HFF-Myc (cell line): ENCODE results near the gene PNPLA7.

Source experiments
- DNase-seq: peaks from one replicate; pipeline ENCODE4 v3.0.0-alpha.2; 2011; ENCODE audit warnings: low read depth; ENCODE audit errors: extremely low read depth
- H3K4me3 ChIP-seq: replicated peaks from 2 replicates; pipeline ENCODE4 v1.5.1; 2011; ENCODE audit warnings: low read depth, mild to moderate bottlenecking, control low read depth, low read length
- TF ChIP-seq, protein P1 (sequence below): IDR thresholded peaks from 2 replicates; pipeline ENCODE4 v1.5.1; 2012; ENCODE audit warnings: mild to moderate bottlenecking, low read depth, low read length, control low read depth; ENCODE audit errors: missing control alignments

Gene PNPLA7

DNA sequence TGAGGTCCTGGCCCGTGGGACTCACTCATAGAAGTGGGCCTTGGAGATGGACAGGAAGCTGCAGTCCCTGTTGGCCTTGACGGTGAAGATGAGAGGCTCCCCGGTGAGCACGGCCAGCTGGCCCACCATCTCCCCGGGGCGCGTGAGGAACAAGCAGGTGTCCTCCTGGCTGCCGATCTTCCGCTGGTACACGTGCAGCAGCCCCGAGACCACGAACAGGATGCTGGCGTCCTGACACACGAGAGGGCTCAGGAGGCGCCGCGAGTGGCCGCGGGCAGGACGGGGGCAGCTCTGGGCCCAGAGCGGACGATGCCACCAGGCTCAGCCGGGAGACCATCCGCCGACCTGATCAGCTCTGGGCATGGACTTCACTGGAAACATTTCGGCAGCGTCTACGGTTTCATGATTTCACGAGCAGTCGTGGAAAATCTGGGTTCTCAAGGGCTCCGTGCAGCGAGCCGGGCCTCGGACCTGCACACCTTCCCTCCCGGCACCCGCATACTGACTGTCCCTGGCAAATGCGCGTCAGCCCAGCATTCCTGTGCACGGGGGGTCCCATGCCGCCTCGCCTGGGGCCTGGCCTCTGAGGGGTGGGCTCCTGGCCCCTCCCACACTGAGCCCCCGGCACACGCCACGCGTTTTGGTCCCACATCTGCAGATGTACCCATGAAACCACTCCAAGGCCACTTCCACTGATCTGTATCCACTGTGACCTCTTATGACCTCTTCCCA, 49.4 kb downstream of the PNPLA7 start:
- no peak overlapping the region for H3K4me3 ChIP-seq
- TF ChIP-seq, protein P1, sequence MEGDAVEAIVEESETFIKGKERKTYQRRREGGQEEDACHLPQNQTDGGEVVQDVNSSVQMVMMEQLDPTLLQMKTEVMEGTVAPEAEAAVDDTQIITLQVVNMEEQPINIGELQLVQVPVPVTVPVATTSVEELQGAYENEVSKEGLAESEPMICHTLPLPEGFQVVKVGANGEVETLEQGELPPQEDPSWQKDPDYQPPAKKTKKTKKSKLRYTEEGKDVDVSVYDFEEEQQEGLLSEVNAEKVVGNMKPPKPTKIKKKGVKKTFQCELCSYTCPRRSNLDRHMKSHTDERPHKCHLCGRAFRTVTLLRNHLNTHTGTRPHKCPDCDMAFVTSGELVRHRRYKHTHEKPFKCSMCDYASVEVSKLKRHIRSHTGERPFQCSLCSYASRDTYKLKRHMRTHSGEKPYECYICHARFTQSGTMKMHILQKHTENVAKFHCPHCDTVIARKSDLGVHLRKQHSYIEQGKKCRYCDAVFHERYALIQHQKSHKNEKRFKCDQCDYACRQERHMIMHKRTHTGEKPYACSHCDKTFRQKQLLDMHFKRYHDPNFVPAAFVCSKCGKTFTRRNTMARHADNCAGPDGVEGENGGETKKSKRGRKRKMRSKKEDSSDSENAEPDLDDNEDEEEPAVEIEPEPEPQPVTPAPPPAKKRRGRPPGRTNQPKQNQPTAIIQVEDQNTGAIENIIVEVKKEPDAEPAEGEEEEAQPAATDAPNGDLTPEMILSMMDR: no peak
- no peak for DNase-seq

GRCh38 chr9:137499858-137500661, 50.1 kb downstream of the PNPLA7 start:
- TF ChIP-seq, protein P1: no peak
- no peak for DNase-seq
- H3K4me3 ChIP-seq: no peak overlapping the region

- no peak overlapping the region for H3K4me3 ChIP-seq
- TF ChIP-seq, protein P1: no peak
- no peak for DNase-seq
Measured at GRCh38 chr9:137499416-137499815, 50.8 kb downstream of the PNPLA7 start.

GRCh38 chr9:137498720-137499150, 51.5 kb downstream of the PNPLA7 start:
- no peak overlapping the region for H3K4me3 ChIP-seq

GRCh38 chr9:137497921-137498719, 52.1 kb downstream of the PNPLA7 start:
- TF ChIP-seq, protein P1: no peak
- no peak for DNase-seq
- no peak overlapping the region for H3K4me3 ChIP-seq

More at GRCh38 chr9:137498720-137499150, 51.5 kb downstream of the PNPLA7 start:
- DNase-seq: no peak
- TF ChIP-seq, protein P1: no peak

- DNase-seq: no peak
- TF ChIP-seq, protein P1: no peak
- H3K4me3 ChIP-seq: no peak overlapping the region
Measured at GRCh38 chr9:137496601-137497375, 53.4 kb downstream of the PNPLA7 start.
